ENCODE data around the gene PTGER2.

Gene PTGER2

GRCh38 chr14:52356025-52356424 is 41.9 kb downstream of the PTGER2 start:
- no peak for DNase-seq

GRCh38 chr14:52360831-52361230 is 46.7 kb downstream of the PTGER2 start:
- no peak for DNase-seq
- in situ Hi-C loops (cut with HindIII; ENCODE audit: low pct_ligation_motif_present, low pct_unique_long_range_greater_than_20kb, low sequenced_read_pairs): no loop called here

More at GRCh38 chr14:52356025-52356424, 41.9 kb downstream of the PTGER2 start:
- in situ Hi-C loops (cut with HindIII; ENCODE audit: low pct_ligation_motif_present, low pct_unique_long_range_greater_than_20kb, low sequenced_read_pairs): no loop called here

GRCh38 chr14:52363041-52363704 is 49.1 kb downstream of the PTGER2 start:
- in situ Hi-C loops (cut with HindIII; ENCODE audit: low pct_ligation_motif_present, low pct_unique_long_range_greater_than_20kb, low sequenced_read_pairs): no loop called here

DNA sequence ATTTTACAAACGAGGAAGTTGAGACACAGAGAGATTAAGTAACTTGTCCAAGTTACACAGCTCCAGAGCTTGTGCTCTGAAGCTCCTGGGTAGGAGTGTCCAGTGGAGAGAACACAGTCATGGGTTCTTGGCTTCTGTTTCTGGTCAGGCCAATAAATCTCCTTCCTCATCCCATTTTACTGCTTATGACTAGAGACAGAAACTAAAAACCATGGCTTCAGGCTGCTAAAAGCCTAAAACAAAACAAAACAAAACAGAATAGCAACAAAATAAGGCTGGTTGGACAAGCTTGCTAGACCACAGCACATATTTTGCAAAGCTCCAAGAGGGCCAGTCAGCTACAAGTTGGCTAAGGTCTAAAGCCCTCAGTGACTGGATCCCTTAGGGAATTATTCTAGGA is 49.8 kb downstream of the PTGER2 start:
- DNase-seq: no peak
- in situ Hi-C loops (cut with HindIII; ENCODE audit: low pct_ligation_motif_present, low pct_unique_long_range_greater_than_20kb, low sequenced_read_pairs): no loop called here

More at GRCh38 chr14:52363041-52363704, 49.1 kb downstream of the PTGER2 start:
- DNase-seq: no peak

- in situ Hi-C loops (cut with HindIII; ENCODE audit: low pct_ligation_motif_present, low pct_unique_long_range_greater_than_20kb, low sequenced_read_pairs): no loop called here
- no peak for DNase-seq
Observed at GRCh38 chr14:52365071-52365470, 51.0 kb downstream of the PTGER2 start.

GRCh38 chr14:52366796-52367315 is 52.7 kb downstream of the PTGER2 start:
- no peak for DNase-seq
- in situ Hi-C loops (cut with HindIII; ENCODE audit: low pct_ligation_motif_present, low pct_unique_long_range_greater_than_20kb, low sequenced_read_pairs): no loop called here

GRCh38 chr14:52369305-52369801 is 55.2 kb downstream of the PTGER2 start:
- no peak for DNase-seq
- in situ Hi-C loops (cut with HindIII; ENCODE audit: low pct_ligation_motif_present, low pct_unique_long_range_greater_than_20kb, low sequenced_read_pairs): no loop called here

DNA sequence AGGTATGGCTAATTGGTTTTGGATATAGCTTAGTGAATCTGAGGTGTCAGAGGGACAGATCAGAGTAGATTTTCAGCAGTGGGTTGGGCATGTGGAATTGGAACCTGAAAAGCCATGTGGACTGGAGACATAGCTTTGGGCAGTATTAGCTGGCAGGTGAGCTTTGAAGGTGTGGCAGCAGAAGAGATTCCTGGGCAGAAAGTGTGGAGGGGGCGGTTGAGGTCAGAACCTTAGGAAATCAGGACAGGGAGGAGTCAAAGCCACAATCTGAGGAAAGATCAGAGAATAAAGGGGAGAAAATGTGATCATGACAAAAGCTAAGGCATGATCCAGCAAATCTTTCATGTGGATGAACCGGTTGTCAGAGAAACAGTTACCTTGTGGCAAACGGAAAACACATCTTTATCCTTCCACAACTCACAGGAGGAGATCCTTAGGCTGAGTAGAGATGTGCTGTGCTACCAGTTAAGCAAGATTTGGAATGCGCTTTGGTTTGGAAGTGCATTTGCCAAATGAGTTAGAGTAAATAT is 56.4 kb downstream of the PTGER2 start:
- no peak for DNase-seq
- in situ Hi-C loops (cut with HindIII; ENCODE audit: low pct_ligation_motif_present, low pct_unique_long_range_greater_than_20kb, low sequenced_read_pairs): no loop called here

GRCh38 chr14:52377940-52378339 is 63.8 kb downstream of the PTGER2 start:
- in situ Hi-C loops (cut with HindIII; ENCODE audit: low pct_ligation_motif_present, low pct_unique_long_range_greater_than_20kb, low sequenced_read_pairs): no loop called here
- no peak for DNase-seq
